HL-60 (cell line): ENCODE measurements around the gene FAS.

ENCODE experiments used
- DNase-seq, 2 experiments: peaks; one replicate each; pipeline ENCODE4 v3.0.0-alpha.2; 2010 to 2020; ENCODE audit warnings: low read depth in 1 of 2, low spot score in 1 of 2
- H3K27ac ChIP-seq: fragments of 250-450 bp; sonication (Bioruptor Pico); replicated peaks from 2 replicates; pipeline ENCODE4 v1.5.1; 2020; ENCODE audit warnings: mild to moderate bottlenecking, moderate library complexity
- H3K27me3 ChIP-seq: fragments of 250-450 bp; sonication (Bioruptor Pico); 2 replicates; pipeline ENCODE4 v1.5.1; 2021; ENCODE audit warnings: mild to moderate bottlenecking, moderate library complexity; ENCODE audit not compliant: insufficient read depth, poor library complexity, severe bottlenecking
- H3K4me3 ChIP-seq: replicated peaks from 2 replicates; pipeline ENCODE4 v1.5.1; 2011; ENCODE audit warnings: mild to moderate bottlenecking, control low read depth, low read length; ENCODE audit not compliant: insufficient read depth
- CTCF ChIP-seq: IDR thresholded peaks from one replicate; pipeline ENCODE4 v1.5.1; 2011; ENCODE audit warnings: low read length, control low read depth, inconsistent platforms; ENCODE audit not compliant: insufficient read depth
- GABPA ChIP-seq: IDR thresholded peaks from 2 replicates; pipeline ENCODE4 v1.6.1; 2012; ENCODE audit warnings: low read depth
- POLR2AphosphoS5 ChIP-seq: IDR thresholded peaks from 2 replicates; pipeline ENCODE4 v1.6.1; 2012; ENCODE audit warnings: low read depth
- REST ChIP-seq: IDR thresholded peaks from 2 replicates; pipeline ENCODE4 v1.6.1; 2012; ENCODE audit warnings: low read depth; ENCODE audit not compliant: insufficient replicate concordance
- SPI1 ChIP-seq: IDR thresholded peaks from 2 replicates; pipeline ENCODE4 v1.6.1; 2012; ENCODE audit warnings: low read depth, mild to moderate bottlenecking, borderline replicate concordance

FAS gene

GRCh38 chr10:88979603-88980002 lies 11.0 kb upstream of the FAS start:
- DNase-seq = no peak
- Histone ChIP-seq H3K27me3 (no peaks in the 10 kb centered on the region), H3K4me3 (no peak overlapping the region), H3K27ac (no peak overlapping the region)
- TF ChIP-seq CTCF (no peak), SPI1 (no peak), GABPA (no peak), POLR2AphosphoS5 (no peak), REST (no peak)

- DNase-seq = no peak
- no peaks in the 10 kb centered on the region for H3K27me3 ChIP-seq
- H3K27ac ChIP-seq = no peak overlapping the region
- TF ChIP-seq POLR2AphosphoS5 = no peak
- no peak for TF ChIP-seq REST
- no peak for TF ChIP-seq GABPA
- no peak for TF ChIP-seq CTCF
- no peak for TF ChIP-seq SPI1
- H3K4me3 ChIP-seq = no peak overlapping the region
Measured at GRCh38 chr10:88980247-88980646, 10.4 kb upstream of the FAS start.

- DNase-seq = no peak
- no peak overlapping the region for H3K27ac ChIP-seq
- no peaks in the 10 kb centered on the region for H3K27me3 ChIP-seq
Measured at GRCh38 chr10:88980800-88981199, 9.8 kb upstream of the FAS start.

More at GRCh38 chr10:88980800-88981199, 9.8 kb upstream of the FAS start:
- TF ChIP-seq POLR2AphosphoS5 (no peak), CTCF (no peak)
- H3K4me3 ChIP-seq = no peak overlapping the region
